GM19328 (cell line): ENCODE measurements around the gene NAV2.
"Not testable (repeated sequence)": the region's sequence is repeated elsewhere in the genome, so short reads cannot be mapped to it uniquely, and the experiment has no call there.

Source experiments
- ATAC-seq: cut with Tn5 transposase; IDR thresholded peaks from one replicate; pipeline ENCODE4 v1.9.1; 2021; ENCODE audit warnings: mild to moderate bottlenecking, moderate library complexity; ENCODE audit not compliant: unreplicated experiment

NAV2 gene

GRCh38 chr11:19917069-19917468, 204.4 kb downstream of the NAV2 start:
- ATAC-seq = no peak

DNA sequence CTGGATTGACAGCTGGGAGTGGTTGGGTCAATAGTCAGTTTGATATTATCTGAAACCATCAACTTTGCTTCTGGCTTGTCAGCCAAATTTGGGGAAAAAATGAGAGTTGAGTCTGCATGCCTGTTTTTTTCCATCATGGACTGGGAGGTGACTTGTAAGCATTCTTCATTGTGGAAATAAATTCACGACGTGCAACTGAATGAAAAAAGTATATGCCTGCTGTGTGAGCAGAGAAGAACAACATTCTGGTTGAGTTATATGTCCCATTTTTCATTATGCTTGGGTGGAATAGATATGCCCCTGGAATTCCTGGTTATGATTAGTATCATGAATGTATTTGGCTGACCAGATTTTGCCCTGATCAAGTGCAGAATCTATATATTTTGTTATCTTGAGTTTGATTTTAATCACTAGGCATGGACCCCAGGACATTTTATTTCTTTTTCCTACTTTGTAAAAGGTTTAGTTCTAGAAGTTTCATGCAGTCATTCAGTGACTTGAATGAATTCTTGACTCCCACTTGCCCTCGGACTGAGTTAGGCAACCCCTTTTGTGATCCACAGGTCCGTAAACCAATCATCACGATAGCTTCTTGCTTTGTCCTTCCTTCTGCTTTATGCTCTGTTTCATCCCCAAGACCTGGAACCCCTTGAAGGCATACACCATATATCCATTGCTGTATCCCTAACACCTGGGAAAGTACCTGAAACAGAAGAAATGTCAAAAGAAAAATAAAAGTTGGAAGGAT, 205.8 kb downstream of the NAV2 start:
- no peak for ATAC-seq

- ATAC-seq = no peak
These were observed 206.5 kb downstream of the NAV2 start for GRCh38 chr11:19919050-19919561.

DNA sequence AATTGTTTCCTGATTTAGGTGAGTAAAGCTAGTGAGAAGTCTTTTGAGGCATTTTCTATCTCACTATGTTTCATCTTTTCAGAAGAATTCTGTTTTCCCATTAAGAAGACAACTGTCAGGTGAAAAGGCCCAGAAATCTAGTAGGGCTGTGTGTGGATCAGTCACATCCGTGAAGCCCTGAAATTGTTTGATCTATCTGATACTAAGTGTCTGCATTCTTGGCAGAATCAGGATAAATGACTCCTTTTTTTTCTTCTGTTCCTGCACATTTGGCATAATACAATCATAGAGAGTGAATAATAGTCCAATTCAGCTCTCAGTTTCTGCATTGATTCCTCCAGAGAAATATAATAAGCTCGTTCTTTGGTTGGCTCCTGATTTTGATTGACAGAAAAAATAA, 208.3 kb downstream of the NAV2 start:
- ATAC-seq = no peak

- ATAC-seq = no peak
These were observed 209.5 kb downstream of the NAV2 start for GRCh38 chr11:19921976-19922688.

GRCh38 chr11:19922689-19923035, 210.0 kb downstream of the NAV2 start:
- no peak for ATAC-seq

DNA sequence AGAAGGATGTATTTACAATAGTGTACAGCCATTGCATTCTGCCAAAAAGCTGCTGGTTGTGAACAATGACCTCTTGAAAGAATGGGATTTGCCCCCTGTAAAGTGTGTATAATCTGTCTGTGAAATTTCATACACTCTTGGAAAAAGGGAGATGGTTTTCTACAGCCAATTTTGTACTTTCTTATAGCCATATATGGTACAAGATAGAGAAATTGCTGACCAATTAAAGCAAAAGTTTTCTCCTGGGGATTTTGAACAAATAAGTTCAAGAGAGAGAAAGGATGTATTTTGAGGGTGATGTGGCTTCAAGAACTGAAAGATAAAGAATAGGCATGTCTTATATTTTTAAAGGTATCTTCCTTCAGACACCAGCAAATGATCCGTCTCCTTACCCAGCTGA, 211.0 kb downstream of the NAV2 start:
- no peak for ATAC-seq

DNA sequence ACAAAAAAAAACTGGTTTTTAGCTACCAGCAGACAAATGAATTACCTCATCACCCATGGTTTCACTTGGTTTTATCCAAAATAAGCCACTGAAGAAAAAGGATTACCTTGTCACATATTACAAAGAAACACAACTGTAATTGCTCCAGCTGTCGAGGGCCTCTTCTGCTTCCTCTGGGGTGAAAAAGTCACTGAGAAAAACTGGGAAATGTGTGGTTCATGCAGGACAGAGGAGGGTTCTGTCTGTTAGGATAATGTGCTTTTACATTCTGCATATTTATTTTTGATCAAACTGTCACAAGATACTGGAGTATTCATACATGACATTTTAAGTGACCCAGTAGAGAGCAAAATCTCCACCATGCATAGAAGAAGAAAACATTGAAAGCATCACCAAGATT, 211.7 kb downstream of the NAV2 start:
- no peak for ATAC-seq

DNA sequence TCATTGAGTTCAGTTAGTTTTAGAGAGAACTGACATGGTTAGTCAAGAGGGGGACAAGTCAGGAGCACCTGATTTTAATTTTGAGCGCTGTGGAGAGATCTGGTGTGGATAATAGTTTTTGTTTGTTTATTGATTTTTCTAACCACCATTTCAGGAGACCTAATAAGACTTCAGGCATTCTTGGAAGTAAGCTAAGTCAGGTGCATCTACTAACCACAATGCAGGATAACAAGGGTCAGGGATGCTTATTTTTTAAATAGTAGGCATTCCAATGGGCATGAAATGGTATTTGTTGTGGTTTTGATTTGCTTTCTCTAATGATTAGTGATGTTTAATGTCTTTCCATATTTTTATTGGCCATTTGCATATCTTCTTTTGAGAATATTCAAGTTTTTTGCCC, 212.1 kb downstream of the NAV2 start:
- no peak for ATAC-seq

GRCh38 chr11:19927403-19927802, 214.8 kb downstream of the NAV2 start:
- not testable (repeated sequence) for ATAC-seq

GRCh38 chr11:19929147-19929546, 216.5 kb downstream of the NAV2 start:
- no peak for ATAC-seq

- no peak for ATAC-seq
These were observed 217.0 kb downstream of the NAV2 start for GRCh38 chr11:19929655-19930054.

DNA sequence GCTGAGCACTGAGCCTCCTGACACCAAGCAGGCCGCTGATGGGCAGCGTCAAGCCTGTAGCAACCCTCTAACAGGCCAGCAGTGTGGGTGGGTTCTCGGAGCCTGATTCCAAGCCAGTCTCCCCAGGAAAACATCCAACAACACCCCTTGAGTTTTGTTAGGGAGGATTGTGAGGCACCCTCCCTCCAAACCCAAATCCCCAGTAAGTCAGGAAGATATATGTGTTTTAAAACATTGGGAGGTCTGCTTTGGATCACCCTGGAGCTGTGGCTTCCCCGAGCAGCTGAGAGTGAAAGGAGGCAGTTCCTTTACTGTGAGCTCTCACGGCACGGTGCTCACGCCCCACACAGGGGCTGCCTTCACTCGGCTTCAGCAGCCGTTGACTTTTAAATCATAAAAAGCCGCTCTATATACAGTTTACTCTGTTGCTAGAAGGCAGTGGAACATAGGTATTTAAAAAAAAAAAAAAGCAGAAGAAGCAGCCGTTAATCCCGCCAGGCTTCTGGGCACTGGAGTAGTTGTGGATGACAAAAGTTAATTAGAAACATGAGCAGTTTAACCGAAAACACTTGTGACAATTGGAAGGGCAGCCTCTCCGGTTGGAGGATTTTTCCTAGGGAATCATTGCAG, 218.6 kb downstream of the NAV2 start:
- ATAC-seq = no peak

GRCh38 chr11:19931771-19932369, 219.2 kb downstream of the NAV2 start:
- ATAC-seq = no peak

GRCh38 chr11:19933132-19933735, 220.6 kb downstream of the NAV2 start:
- no peak for ATAC-seq

- ATAC-seq = no peak
These were observed 221.3 kb downstream of the NAV2 start for GRCh38 chr11:19933801-19934488.

DNA sequence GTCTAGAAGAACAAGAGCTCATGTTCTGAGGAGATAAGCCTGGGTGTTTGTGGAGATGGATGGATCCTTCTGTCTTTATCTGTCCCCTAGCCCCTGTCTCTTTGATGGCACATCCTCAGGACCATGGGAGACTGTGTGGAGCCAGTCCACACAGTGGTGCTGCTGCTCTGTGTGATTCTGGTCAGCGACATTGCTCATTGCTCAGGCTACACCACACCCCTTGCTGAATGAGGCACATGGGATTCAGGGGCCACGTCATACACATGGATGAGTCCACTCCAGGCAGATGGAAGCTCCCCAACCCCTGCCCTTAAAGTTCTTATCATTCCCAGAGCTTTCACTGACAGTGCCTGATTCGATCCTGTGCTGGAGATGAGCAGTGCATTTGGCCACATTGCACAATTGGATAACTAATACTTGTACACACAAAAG, 222.2 kb downstream of the NAV2 start:
- no peak for ATAC-seq

DNA sequence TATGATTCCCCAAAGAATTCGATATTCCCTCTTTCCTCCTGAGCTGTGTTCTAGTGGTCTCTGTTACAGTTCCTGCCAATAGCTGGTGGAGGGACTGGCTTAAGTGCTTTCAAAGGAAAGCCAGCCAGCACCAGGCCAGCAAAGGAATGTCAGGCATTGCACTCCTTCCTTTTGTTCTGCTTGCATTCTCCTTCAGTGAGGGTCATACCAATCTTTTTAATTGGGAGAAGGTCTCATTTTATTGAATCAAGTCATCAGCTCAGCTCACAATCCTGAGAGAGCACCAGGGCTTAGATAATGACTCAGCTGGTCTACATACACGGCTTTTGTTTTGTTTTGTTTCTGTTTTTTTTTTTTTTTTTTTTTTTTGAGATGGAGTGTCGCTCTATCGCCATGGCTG, 222.9 kb downstream of the NAV2 start:
- ATAC-seq = no peak

DNA sequence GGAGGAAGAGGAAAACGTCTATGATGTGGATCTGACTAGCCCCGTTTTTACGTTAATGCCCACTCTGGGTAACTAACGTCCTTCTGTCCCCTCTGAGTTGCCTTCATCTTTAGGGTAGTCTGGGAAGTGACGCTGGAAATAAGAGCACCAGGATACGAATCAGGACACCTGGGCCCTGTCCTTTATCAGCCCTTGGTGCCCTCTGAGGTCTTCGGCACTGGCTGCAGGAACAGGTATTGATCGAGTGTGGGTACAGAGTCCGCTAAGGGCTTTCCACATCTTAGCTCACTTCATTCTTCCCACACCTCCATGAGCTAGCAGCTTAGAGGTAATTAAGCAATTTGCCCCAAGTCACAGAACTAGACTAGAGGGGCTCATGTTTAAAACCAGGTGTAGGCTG, 223.8 kb downstream of the NAV2 start:
- ATAC-seq = no peak

- ATAC-seq = no peak
These were observed 225.7 kb downstream of the NAV2 start for GRCh38 chr11:19938169-19938856.
